Trophoblast cell (in vitro differentiated cells and primary cell): ENCODE results near the gene TRIM67.

Experiments used
- DNase-seq, 2 donors: peaks; one replicate each; pipeline ENCODE4 v3.0.0-alpha.2; 2016
- H2AFZ ChIP-seq: 2 replicates; pipeline ENCODE4 v1.6.1; 2013; ENCODE audit warnings: low read length, moderate library complexity, mild to moderate bottlenecking; ENCODE audit not compliant: insufficient read depth, poor library complexity
- H2AK5ac ChIP-seq: 2 replicates; pipeline ENCODE4 v1.6.1; 2013; ENCODE audit warnings: mild to moderate bottlenecking, low read length
- H2BK120ac ChIP-seq: 2 replicates; pipeline ENCODE4 v1.6.1; 2013; ENCODE audit warnings: low read length, mild to moderate bottlenecking, moderate library complexity; ENCODE audit not compliant: insufficient read depth, poor library complexity
- H2BK12ac ChIP-seq: 2 replicates; pipeline ENCODE4 v1.6.1; 2013; ENCODE audit warnings: mild to moderate bottlenecking, low read length, moderate library complexity
- H2BK5ac ChIP-seq: 2 replicates; pipeline ENCODE4 v1.6.1; 2013; ENCODE audit warnings: low read length, low read depth, moderate library complexity, mild to moderate bottlenecking; ENCODE audit not compliant: poor library complexity
- H3K14ac ChIP-seq: 2 replicates; pipeline ENCODE4 v1.6.1; 2013; ENCODE audit warnings: mild to moderate bottlenecking, low read length
- H3K18ac ChIP-seq: 2 replicates; pipeline ENCODE4 v1.6.1; 2013; ENCODE audit warnings: mild to moderate bottlenecking, low read length
- H3K23ac ChIP-seq: 2 replicates; pipeline ENCODE4 v1.6.1; 2013; ENCODE audit warnings: low read length
- H3K27ac ChIP-seq: 2 replicates; pipeline ENCODE4 v1.5.1; 2013; ENCODE audit warnings: low read depth, mild to moderate bottlenecking, inconsistent platforms, low read length, moderate library complexity
- H3K27me3 ChIP-seq: 2 replicates; pipeline ENCODE4 v1.6.1; 2013; ENCODE audit warnings: inconsistent platforms, mild to moderate bottlenecking, low read length, moderate library complexity; ENCODE audit not compliant: insufficient read depth
- H3K36me3 ChIP-seq, 2 experiments: 1 replicate in 1 of 2; 2 replicates in 1 of 2; pipeline ENCODE4 v1.6.1; 2013; ENCODE audit warnings: low read length in 2 of 2, mild to moderate bottlenecking in 2 of 2, moderate library complexity in 1 of 2; ENCODE audit not compliant: insufficient read depth in 2 of 2, control insufficient read depth in 1 of 2
- H3K4ac ChIP-seq: 2 replicates; pipeline ENCODE4 v1.6.1; 2013; ENCODE audit warnings: low read depth, mild to moderate bottlenecking, low read length, moderate library complexity
- H3K4me1 ChIP-seq, 2 experiments: 1 replicate in 1 of 2; 2 replicates in 1 of 2; pipeline ENCODE4 v1.6.1; 2013; ENCODE audit warnings: low read length in 2 of 2, mild to moderate bottlenecking in 2 of 2, moderate library complexity in 1 of 2; ENCODE audit not compliant: insufficient read depth in 2 of 2, control insufficient read depth in 1 of 2
- H3K4me2 ChIP-seq: 2 replicates; pipeline ENCODE4 v1.6.1; 2013; ENCODE audit warnings: inconsistent platforms, mild to moderate bottlenecking, low read length, moderate library complexity
- H3K4me3 ChIP-seq: 2 replicates; pipeline ENCODE4 v1.5.1; 2013; ENCODE audit warnings: mild to moderate bottlenecking, low read depth, low read length, inconsistent platforms
- H3K79me1 ChIP-seq: one replicate; pipeline ENCODE4 v1.6.1; 2013; ENCODE audit warnings: low read length
- H3K79me2 ChIP-seq: 2 replicates; pipeline ENCODE4 v1.6.1; 2013; ENCODE audit warnings: low read length, mild to moderate bottlenecking; ENCODE audit not compliant: control insufficient read depth, insufficient read depth, poor library complexity
- H3K9ac ChIP-seq: 2 replicates; pipeline ENCODE4 v1.6.1; 2013; ENCODE audit warnings: mild to moderate bottlenecking, low read length
- H3K9me3 ChIP-seq: 2 replicates; pipeline ENCODE4 v1.6.1; 2013; ENCODE audit warnings: low read depth, mild to moderate bottlenecking, control low read depth, inconsistent platforms, low read length; ENCODE audit not compliant: insufficient read depth
- H4K12ac ChIP-seq: 2 replicates; pipeline ENCODE4 v1.6.1; 2013; ENCODE audit warnings: low read depth, mild to moderate bottlenecking, low read length, moderate library complexity
- H4K8ac ChIP-seq: 2 replicates; pipeline ENCODE4 v1.6.1; 2013; ENCODE audit warnings: low read depth, mild to moderate bottlenecking, low read length, moderate library complexity
- H4K91ac ChIP-seq: one replicate; pipeline ENCODE4 v1.6.1; 2013; ENCODE audit warnings: low read depth, mild to moderate bottlenecking, low read length, moderate library complexity
- WGBS: extraction: QIAGEN DNeasy Blood & Tissue Kit; methylation state at CpG from one replicate; pipeline ENCODE4 v1.1.7; 2013; ENCODE audit warnings: missing lambda C conversion rate; ENCODE audit not compliant: insufficient read length, insufficient coverage; ENCODE audit errors: extremely low coverage; 5-methylcytosine and 5-hydroxymethylcytosine counted together

Gene TRIM67

DNA sequence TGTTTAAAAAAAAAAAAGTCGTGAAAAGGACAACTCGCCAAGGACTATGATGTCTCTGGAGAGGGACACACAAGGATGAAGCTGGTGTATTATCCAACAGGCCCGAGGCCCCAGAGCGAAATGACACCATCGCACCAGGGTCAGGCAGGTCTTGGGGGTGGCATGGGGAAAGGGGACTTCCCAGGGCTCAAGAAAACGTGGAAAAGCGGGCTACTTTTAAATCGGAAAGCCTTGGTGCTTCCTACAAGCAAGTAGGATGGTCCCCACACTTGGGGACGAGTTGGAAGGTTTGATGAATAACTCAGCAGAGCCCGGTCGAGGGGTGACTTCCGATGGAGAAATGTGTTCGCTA is 78.6 kb downstream of the TRIM67 start:
- H2BK12ac ChIP-seq = no peak overlapping the region
- H2AK5ac ChIP-seq = peak overlapping the region; percentile 47
- H3K79me2 ChIP-seq = peaks cover 12% of the 10 kb centered on the region
- peak overlapping the region; percentile 98 for H4K12ac ChIP-seq
- H3K27ac ChIP-seq = no peak overlapping the region
- H3K36me3 ChIP-seq = peaks cover 6 to 9% of the 10 kb centered on the region in 2 experiments
- H2AFZ ChIP-seq = peak overlapping the region; percentile 80
- peak overlapping the region; percentile 87 for H3K4ac ChIP-seq
- peak overlapping the region; percentile 79 for H3K4me3 ChIP-seq
- no peaks in the 10 kb centered on the region for H3K27me3 ChIP-seq
- H3K79me1 ChIP-seq = peaks cover 9% of the 10 kb centered on the region
- H3K9ac ChIP-seq = peak overlapping the region; percentile 80
- no peak overlapping the region for H2BK5ac ChIP-seq
- peak overlapping the region; percentile 97 for H3K4me2 ChIP-seq
- peaks cover 2 to 3% of the 10 kb centered on the region in 2 experiments for H3K4me1 ChIP-seq
- WGBS = no CpG with 5 or more reads among the region's 13 CpGs
- H3K9me3 ChIP-seq = no peaks in the 10 kb centered on the region
- H4K8ac ChIP-seq = peak overlapping the region; percentile 98
- DNase-seq = peak in 1 of 2 donors; percentile 17
- H3K18ac ChIP-seq = peak overlapping the region; percentile 92
- H4K91ac ChIP-seq = peak overlapping the region; percentile 90
- H2BK120ac ChIP-seq = peak overlapping the region; percentile 87
- no peak overlapping the region for H3K23ac ChIP-seq
- peak overlapping the region; percentile 97 for H3K14ac ChIP-seq

DNA sequence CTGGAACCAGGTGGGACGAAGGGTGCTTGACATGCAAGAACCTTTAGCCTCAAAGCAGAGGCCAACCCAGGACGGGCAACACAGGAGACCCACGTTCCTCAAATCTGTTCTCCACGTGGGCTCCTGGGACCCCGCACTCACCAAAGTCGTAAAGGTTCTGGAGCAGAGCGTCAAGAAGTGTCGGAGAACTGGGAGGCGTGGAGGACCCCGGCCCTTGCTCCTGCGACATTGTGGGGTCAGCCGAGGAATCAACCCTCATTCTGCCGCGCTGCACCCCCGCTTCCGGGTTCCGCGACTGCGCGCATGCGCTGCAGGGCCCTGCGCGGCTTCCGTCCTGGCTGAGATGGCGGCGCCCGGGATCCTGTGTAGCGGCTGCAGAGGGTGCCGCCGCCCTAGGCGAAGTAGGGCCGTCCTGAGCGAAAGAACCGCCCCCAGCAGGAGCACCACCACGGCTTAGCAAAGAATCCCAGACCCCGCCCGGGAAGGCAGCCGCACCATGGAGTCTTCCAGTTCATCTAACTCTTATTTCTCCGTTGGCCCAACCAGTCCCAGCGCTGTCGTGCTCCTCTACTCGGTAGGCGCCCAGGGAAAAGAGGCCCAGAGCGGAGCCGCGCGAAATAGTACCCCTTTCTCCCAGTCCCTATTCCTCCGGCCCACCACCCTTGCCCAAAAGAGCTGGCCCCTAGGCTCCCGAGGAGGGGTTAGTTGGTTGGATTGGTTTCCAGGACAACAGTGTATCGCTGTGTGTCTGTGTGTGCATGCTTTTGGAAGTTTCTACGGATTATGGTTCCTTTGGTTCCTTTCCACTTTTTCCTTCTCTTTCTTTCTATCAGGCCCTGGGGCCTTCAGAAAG is 79.3 kb downstream of the TRIM67 start, which contains the start of gene GNPAT:
Gene GNPAT, plus strand, starts transcription at position 330 of the 853 bp plus-strand sequence. Its CDS starts 167 bp downstream, at position 497.
- peak; percentile 90 to 95 for DNase-seq
- Histone ChIP-seq H3K79me2 (peaks cover 12% of the 10 kb centered on the region), H2AK5ac (peak within 1 kb of the TSS; percentile 47), H2AFZ (peak within 1 kb of the TSS; percentile 80), H3K27ac (peak within 1 kb of the TSS; percentile 12), H3K27me3 (no peaks in the 10 kb centered on the region), H4K8ac (peak within 1 kb of the TSS; percentile 98), H3K4ac (peak within 1 kb of the TSS; percentile 87), H3K9me3 (no peaks in the 10 kb centered on the region), H2BK120ac (peak within 1 kb of the TSS; percentile 87), H3K4me1 (peaks cover 2 to 3% of the 10 kb centered on the region in 2 experiments), H3K36me3 (peaks cover 6 to 9% of the 10 kb centered on the region in 2 experiments), H4K12ac (peak within 1 kb of the TSS; percentile 98), H3K4me3 (peak within 1 kb of the TSS; percentile 79), H3K79me1 (peaks cover 9% of the 10 kb centered on the region), H3K9ac (peak within 1 kb of the TSS; percentile 80), H4K91ac (peak within 1 kb of the TSS; percentile 90), H3K23ac (no peak within 1 kb of the TSS), H2BK5ac (peak within 1 kb of the TSS; percentile 85), H3K4me2 (peak within 1 kb of the TSS; percentile 97), H2BK12ac (no peak within 1 kb of the TSS), H3K18ac (peak within 1 kb of the TSS; percentile 92), H3K14ac (peak within 1 kb of the TSS; percentile 97)
- no CpG with 5 or more reads among the region's 51 CpGs for WGBS

DNA sequence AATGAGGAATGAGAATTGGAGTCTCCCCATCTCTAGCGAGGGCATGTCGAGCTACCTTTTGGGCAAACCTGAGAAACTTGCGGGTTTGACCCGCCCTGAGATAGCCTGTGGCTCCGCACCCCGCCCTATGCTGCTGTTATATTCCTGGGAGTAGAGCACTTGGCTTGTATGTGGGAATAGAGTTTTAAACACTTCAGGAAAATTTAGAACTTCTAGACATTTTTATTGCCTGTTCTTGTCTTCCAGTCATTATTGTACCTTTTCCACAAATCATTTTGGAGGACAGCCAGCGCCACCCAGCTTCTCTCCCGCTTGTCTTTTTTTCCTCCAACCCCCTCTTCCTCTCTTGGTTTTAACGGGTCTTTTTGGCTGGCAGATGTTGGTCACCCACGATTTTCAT is 79.9 kb downstream of the TRIM67 start:
- Histone ChIP-seq H3K4ac (no peak overlapping the region), H3K9ac (peak overlapping the region; percentile 68), H3K4me1 (peaks cover 2 to 3% of the 10 kb centered on the region in 2 experiments), H2AFZ (peak overlapping the region; percentile 80), H2BK12ac (no peak overlapping the region), H4K8ac (peak overlapping the region; percentile 98), H2BK5ac (no peak overlapping the region), H4K91ac (peak overlapping the region; percentile 64), H3K4me3 (peak overlapping the region; percentile 79), H2AK5ac (no peak overlapping the region), H3K4me2 (peak overlapping the region; percentile 97), H3K9me3 (no peaks in the 10 kb centered on the region), H3K14ac (peak overlapping the region; percentile 28), H3K27me3 (no peaks in the 10 kb centered on the region), H3K27ac (no peak overlapping the region), H3K36me3 (peaks cover 6 to 9% of the 10 kb centered on the region in 2 experiments), H3K18ac (peak overlapping the region; percentile 26), H3K23ac (no peak overlapping the region), H4K12ac (no peak overlapping the region), H3K79me2 (peaks cover 12% of the 10 kb centered on the region), H2BK120ac (peak overlapping the region; percentile 11), H3K79me1 (peaks cover 9% of the 10 kb centered on the region)
- no CpG with 5 or more reads among the region's 10 CpGs for WGBS
- peak in 1 of 2 donors; percentile 33 for DNase-seq

DNA sequence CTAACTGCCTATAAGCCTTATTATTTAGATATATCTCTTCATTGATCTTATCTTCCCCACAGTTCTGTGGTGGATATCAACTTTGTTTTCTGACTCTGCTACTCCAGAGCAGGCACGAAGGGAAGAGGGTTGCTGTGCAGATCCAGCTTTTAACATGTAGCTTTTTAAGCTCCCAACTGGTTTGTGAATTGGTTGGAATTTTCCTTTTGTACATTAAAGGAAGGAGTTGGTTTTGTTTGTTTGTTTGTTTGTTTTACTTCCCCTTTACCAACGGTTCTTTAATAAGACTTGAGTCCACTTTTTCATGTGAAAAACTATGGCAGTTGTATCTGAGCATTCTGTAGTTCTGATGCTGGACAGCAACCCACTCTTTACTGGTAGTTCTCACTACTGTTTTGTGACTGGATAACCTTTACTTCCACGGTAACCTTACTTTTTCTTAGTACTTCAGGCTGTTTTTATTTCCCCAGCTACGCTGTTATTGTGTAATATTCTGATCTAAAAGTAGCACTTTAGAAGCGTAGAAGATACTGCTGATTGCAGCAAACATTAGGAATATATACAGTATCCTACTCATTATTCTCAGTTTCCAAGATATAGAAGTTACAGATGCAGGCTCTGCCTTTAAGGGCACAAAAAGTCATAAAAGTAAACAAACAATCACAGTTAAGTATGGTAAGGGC is 80.8 kb downstream of the TRIM67 start:
- no CpG with 5 or more reads among the region's 5 CpGs for whole genome bisulfite sequencing
- H4K12ac ChIP-seq = no peak overlapping the region

More for the DNA sequence above, 80.8 kb downstream of the TRIM67 start:
- Histone ChIP-seq H3K14ac (no peak overlapping the region), H2BK5ac (no peak overlapping the region), H3K4ac (no peak overlapping the region), H3K23ac (no peak overlapping the region), H4K91ac (no peak overlapping the region), H3K27ac (no peak overlapping the region), H2BK12ac (no peak overlapping the region), H3K79me2 (peaks cover 12% of the 10 kb centered on the region), H3K4me1 (peaks cover 2 to 3% of the 10 kb centered on the region in 2 experiments), H2AK5ac (no peak overlapping the region), H3K79me1 (peaks cover 9% of the 10 kb centered on the region), H3K18ac (no peak overlapping the region), H3K9me3 (no peaks in the 10 kb centered on the region), H3K27me3 (no peaks in the 10 kb centered on the region), H4K8ac (no peak overlapping the region), H3K4me3 (no peak overlapping the region), H3K4me2 (no peak overlapping the region), H2BK120ac (no peak overlapping the region), H3K36me3 (peaks cover 4 to 9% of the 10 kb centered on the region in 2 experiments), H3K9ac (no peak overlapping the region), H2AFZ (no peak overlapping the region)
- peak in 1 of 2 donors; percentile 8 for DNase-seq
